ENCODE data around the gene KBTBD8.
A peak's percentile ranks its signal among the peaks of the same experiment; 100 is the strongest.

KBTBD8 gene, protein sequence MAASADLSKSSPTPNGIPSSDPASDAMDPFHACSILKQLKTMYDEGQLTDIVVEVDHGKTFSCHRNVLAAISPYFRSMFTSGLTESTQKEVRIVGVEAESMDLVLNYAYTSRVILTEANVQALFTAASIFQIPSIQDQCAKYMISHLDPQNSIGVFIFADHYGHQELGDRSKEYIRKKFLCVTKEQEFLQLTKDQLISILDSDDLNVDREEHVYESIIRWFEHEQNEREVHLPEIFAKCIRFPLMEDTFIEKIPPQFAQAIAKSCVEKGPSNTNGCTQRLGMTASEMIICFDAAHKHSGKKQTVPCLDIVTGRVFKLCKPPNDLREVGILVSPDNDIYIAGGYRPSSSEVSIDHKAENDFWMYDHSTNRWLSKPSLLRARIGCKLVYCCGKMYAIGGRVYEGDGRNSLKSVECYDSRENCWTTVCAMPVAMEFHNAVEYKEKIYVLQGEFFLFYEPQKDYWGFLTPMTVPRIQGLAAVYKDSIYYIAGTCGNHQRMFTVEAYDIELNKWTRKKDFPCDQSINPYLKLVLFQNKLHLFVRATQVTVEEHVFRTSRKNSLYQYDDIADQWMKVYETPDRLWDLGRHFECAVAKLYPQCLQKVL

DNA sequence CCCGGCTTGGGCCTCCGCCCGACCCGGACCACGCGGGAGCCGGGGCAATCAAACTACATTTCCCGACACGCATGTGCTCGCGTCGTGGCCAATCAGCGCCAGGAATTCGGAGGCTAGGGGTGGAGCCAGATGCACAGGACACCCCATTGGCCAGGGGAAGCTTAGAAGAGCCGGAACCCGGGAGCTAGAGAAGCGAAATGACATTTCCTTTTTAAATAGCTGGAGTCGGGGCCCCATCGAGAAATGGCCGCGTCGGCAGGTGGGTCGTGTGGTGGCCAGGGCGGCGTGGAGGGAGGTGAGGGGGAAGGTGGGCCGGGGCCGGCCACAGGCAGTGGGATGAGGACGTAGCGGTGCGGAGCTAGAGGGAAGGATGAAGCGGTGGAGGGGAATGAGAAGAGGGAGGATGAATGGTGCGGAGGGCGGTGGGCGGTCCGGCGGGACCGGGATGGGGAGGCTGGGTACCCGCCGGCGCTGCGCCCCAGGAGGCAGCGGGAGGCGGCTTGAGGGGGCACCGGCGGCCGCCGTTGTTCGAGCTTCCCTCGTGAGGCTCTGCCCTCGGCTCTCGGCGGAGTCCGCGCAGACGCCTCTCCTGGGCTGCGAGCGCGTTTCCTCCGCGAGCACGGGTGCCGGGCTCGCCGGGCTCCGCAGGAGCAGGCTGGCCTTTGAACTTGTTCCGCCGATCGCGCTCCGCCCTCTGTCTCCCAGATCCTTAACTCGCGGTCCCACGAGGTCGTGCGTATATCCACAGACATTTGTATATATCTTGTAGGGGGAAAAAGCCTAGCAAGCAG lies at the start of gene KBTBD8:
TSS of gene KBTBD8 (plus strand) at position 195 of the 791 bp plus-strand sequence. CDS start at position 244, 49 bp downstream.
- peak; percentile 69 for DNase-seq

DNA sequence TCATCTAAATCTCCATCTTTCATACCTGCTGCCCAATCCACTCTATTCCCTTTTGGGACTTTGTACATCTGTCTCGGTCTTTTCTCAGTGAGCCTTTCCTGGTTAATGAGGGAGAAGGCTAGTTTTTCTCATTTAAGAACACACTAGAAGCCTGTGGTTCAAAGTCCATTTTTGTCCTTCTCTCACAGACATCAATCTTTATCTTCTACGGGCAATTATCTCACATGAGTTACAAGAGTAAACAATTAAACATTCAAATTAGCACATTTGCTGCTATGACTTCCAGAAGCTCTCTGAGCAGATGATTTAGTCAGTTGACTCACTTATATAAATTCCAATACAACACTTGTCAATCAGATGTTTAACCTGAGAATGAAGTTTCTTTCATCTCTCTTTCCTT lies 49.3 kb upstream of the KBTBD8 start:
- no peak for DNase-seq

DNA sequence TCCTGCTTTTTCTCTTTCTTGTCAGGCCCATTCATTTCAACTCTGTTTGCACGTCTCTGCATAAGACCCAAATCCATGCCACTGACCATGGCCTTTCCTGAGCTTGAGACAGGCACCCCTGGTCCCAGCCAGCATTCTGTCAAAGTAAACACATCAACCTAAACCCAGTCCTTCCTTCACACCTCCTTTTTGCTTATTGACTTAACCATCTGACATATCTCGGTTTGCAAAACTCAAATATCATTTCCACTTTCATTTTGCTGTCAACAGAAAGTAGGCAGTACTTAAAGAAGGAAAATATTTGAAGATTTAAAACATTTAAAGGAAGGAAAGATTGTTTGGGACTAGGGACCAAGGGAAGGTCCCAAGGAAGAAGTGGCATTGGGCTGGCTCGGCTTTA lies 48.2 kb upstream of the KBTBD8 start:
- no peak for DNase-seq

DNA sequence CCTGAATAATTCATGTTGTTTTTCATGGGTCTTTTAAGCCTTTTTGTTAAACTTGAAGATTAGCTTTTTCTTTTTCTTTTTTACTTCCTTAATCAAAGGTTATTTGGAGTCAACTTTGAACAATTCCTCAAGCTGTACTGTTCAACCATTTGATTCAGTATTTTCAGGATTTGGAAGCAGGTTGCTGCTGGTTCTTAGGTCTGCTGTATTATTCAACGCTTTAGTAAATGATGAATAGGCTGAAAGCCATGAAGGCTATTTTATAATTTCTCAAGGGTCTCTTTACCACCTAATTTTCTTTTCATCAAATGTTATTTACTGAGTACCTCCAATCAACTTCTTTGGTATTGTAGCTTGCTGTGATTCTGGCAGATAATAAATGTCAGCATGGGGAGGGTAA lies 45.8 kb upstream of the KBTBD8 start:
- DNase-seq, result no peak

DNA sequence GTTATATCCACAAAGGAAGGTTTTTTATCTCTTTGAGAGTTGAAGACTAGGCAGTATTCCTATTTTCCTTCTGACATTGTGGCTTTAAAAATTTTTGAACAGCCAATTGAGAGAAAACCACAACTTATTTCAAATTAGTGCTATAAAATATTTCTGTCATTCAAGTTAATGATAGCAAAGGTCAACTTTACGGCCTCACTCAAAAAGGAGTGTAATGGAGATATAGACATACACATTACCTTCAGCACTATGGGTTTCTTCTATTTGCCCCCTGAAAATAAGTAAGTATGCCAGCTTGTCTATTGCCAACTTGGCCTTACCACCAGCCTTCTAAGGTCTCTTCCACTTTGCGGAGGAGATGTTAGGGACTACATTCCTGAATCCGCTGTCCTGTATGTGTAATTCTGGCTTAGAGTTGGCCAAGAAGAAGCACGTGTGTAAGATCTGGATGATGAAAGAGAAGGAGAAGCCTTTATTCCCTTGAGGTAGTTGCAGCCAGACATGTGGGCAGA lies 44.1 kb upstream of the KBTBD8 start:
- DNase-seq, result no peak

DNA sequence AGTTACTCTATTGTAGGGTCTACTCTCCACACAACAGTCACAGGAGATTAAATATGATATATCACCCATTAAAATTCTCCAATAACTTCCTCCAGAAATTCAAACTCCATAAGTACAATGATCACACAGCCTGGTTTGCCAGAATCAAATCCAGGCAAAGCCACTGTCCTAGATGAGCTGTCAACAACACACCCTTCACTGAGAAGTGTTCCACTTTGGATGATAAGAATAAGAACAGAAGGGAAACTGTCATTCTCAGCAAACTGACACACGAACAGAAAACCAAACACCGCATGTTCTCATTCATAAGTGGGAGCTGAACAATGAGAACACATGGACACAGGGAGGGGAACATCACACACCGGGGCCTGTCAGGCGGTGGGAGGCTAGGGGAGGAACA lies 41.4 kb upstream of the KBTBD8 start:
- DNase-seq, result no peak

DNA sequence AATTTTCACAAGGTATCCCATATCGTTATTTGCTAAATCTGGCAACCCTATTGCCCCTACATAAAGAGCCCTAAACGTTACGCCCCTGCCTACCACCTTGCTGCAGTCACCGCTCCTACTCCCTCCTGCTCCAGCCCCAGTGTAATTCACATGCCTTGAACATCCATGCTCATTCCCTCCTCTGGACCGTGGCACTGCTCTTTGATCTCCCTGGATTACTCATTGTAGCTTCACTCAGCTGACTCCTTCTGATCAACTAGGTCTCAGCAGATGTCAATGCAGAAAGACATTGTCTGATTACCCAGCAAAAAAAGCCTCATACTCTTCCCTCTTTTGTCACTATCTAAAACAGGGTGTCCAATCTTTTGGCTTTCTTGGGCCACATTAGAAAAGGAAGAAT lies 40.7 kb upstream of the KBTBD8 start:
- no peak for DNase-seq

DNA sequence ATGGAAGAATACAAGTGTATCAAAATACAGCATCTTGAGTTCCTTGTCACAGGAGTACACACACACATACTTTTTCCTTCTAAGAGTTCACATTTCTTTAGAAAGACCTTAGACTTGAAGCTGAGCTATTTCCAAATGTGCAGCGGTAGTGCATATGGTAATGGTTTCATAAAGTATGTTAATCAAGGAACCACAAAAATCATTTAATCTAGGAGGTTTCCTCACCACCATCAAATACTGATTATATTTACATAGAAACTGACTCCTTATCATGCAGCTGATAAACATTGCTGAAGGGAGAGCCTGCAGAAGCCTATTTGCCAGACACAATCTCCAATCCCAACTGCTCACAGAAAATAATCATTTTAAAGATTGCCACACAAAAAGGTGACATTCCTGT lies 40.0 kb upstream of the KBTBD8 start:
- DNase-seq, result no peak

DNA sequence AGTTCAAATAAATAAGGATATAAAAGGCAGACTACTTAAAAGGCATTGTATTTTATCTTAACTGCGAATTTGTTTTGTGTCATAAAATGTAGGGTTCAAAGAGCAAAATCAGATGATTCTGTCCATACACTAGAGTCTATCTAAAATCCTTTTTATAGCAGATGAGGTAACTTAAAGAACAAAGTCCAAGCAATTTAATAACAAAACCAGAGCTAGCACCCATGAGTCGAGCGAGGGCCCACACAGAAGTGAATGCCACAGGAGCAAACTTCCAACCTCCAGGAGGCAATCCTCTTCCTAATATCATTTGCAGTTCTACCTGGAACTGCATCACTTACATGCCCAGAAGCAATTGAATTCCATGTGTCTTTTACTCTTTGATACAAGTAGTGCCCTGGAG lies 35.4 kb upstream of the KBTBD8 start:
- no peak for DNase-seq

DNA sequence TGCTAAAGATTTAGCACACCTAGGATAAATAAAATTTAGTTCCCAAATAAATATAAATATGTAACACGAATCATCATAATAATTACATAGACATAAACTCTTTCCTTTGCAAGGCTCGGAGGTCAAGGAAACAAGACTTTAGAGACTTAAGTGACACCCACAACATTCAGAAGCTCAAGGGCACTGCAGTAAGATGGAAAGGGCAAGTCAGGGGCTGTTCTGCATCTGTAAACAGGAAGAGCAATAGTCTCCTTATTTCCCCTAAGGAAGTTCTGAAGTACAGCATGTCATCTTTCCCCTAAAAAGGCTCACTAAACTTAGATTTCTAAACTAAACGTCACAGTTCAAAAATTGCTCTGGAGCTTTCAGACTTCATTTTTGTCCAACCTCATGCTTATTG lies 26.9 kb upstream of the KBTBD8 start:
- DNase-seq, result no peak

DNA sequence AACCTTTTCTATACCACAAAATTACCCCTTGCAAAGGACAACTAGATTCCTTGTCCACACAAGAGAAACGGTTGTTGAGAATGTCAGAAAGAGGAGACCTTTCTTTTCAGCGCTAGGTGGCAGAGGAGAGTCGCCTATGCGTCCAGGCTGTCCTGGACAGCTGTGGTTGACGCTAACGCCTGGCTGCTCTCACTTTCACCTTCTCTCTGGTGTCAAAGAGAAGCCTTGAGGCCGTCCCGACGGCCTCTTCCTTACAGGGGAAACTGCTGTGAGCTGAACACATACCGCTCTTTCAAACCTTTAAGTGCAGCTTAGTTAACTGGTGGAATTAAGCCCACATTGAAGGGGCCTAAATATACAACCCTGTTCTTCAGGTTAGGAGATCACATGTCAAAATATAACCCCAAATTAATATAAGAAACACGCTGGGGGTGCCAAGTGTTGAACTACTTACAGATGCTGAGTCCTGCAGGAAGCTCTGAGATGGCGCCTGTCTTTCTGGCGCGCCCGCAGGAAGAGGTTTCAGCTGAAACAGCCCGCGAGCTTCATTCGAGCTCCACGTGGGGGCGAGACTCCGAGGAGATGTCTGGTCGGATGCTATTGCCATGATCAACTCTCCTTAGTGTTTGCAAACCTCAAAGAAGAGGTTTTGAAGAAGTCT lies 26.1 kb upstream of the KBTBD8 start:
- DNase-seq, result no peak

DNA sequence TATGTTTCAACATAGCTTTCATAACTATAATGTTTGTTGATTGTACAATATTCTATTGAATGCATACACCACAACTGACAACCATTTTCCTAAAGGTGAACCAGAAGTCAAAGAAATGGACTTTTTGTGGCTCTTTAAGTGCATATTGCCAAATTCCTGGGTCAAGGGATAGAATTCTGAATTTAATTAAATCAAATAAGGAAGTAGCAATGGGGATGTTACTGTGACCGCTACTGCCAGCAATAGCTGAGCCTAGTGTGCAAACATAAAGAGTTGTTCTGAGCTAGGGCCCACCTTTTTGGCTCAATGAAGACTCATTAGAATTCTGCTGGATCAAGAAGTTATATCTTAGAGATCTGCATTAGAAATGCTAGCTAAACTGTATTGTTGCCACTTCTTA lies 17.3 kb upstream of the KBTBD8 start:
- no peak for DNase-seq

DNA sequence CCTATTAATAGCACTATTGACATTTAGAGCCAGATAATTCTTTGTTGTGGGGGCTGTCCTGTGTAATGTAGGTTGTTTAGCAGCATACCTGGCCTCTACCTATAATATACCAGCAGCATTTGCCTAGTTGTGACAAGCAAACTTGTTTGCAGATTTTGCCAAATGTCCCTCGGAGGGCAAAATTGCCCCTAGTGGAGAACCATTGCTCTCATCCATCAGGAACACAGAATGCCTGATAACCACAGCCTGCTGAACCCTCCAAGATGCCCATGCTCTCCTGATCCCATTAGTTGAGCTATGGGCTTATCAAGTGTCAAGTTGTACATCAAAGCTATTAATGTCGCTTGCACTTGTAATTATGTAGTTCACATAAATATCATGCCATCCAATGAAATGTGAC lies 15.0 kb upstream of the KBTBD8 start:
- DNase-seq, result no peak

DNA sequence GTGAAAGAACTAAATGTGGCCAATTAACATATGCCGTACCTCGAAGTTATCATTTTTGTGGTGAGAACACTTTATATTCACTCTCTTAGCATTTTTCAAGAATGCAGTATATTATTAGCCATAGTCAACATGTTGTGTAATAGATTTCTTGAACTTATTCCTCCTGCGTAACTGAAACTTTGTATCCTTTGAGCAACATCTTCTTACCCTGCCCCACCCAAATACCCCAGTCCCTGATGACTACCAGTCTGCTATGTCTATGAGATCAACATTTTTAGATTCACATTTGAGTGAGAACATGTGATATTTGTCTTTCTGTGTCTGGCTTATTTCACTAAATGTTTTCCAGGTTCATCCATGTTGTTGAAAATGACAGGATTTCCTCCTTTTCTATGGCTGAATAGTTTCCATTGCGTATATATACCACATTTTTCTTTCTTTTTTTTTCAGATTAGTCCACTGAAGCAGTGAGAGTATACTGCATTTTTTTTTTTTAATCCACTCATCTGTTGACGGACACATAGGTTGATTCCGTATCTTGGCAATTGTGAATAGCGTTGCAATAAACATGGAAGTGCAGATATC lies 12.7 kb upstream of the KBTBD8 start:
- DNase-seq, result no peak

DNA sequence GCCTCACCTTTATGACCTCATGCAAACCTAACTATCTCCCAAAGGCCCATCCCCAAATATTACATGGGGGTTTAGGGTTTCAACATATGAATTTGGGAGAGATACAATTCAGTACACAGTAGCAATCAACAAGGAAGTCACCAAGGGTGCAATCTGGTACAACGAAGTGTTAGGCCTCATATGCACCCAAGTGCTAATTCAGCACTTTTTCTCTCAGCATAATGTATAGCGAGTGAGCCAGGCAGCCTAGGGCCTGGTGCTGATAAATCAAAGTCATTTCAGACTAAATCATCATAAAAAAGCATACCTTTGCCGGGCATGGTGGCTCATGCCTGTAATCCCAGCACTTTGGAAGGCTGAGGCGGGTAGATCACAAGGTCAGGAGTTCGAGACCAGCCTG lies 11.7 kb upstream of the KBTBD8 start:
- no peak for DNase-seq

DNA sequence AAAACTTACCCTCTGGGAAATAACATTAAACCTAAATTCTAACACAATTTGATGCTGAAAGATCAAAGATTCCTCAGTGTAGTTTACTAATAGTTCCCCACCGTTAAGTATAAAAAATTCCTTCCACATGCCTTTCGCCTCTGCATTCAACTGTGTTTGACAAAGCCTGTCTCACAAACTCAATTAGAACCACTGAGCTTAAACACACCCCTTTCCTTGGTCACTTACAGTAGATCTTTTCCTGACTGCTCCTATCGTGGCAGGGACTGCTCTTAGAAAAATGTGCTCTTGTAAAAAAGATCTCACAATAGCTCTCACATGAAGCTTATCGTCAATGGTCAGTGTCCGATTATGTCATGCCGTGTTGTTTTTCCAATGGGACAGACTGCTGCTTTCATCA lies 8.9 kb upstream of the KBTBD8 start:
- no peak for DNase-seq

DNA sequence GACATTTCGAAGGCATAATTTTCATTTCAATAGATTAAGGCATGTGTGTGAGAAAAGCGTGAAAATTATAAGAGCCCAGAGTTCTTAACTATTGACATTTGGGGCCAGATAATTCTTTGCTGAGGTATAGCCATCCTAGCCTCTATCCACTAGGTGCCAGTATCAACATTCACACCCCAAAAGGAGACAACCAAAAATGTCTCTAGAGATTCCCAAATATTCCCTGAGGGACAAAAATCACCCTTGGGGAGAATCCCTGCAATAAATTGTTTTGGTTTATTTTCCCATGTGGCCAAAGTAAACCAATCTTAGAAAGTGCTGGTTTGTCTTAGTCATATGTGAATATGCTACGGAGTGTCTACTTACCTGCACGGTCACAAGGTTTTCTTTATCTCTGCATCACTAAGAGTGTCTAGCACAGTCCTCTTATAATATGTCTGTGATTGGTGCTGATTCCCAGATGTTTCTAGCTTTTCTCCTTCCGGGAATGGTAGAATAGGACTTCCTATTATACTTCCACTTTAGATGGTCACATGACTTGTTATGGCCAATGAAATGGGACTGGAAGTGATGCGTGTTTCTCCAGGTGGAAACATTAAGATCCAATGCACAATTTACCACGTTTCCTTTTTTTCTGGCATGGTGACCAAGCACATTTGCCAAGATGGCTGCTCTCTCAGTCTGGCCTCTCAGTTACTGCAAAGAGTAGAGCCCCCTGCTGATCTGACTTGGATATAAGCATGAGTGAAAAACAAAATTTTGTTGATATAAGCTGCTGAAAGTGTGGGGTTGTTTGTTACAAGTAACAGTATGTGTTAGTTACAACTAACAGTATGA lies 8.0 kb upstream of the KBTBD8 start:
- no peak for DNase-seq

DNA sequence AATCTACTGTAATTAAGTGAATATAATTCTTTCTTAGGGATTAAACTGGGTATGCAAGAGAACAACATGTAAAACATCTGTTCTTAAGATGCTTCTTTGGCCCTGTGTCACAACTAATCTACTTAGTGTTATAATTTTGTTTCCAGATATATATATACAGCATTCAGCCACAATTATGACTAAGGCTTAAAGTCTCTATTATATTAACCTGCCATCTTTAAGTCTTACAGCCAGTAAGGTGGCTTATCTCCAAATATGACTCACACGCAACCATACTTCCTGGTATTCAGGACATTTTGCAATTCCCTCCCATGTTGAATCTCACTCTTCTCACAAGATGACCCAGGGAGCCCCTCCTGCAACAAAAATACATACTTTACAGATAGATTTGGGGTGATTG lies 6.6 kb upstream of the KBTBD8 start:
- no peak for DNase-seq

DNA sequence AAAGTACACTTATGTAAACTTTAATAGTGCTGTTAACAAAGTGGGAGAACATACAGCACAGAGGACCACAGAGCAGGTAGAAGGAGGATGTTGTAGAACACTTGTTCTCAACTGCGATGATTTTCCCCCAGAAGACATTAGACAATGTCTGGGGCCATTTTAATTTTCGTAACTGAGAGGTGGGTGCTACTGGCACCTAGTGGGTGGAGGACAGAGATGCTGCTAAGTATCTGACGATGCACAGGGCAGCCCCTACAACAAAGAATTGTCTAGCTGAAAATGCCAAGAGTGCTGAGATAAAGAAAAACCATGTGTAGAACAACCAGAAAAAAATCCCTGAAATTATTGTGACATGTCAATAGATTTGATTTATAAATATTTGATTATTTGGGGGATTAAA lies 5.0 kb upstream of the KBTBD8 start:
- DNase-seq, result no peak

DNA sequence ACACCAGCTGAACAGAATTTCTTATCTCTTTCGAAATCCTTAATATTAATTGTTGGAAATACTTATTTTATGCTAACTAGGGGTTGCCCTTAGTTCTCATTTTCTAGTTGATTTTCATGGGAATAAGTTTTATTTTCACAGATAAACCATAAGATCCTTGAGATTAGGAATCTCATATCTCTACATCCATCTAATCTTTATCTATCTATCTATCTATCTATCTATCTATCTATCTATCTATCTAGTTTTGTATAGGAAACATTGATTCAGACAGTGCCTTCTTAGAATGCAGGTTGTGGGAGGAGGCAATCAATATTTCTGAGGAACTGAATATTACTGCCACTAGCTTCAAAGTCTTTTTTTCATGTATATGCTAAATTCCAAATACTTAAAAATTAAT lies 3.5 kb upstream of the KBTBD8 start:
- DNase-seq, result no peak

DNA sequence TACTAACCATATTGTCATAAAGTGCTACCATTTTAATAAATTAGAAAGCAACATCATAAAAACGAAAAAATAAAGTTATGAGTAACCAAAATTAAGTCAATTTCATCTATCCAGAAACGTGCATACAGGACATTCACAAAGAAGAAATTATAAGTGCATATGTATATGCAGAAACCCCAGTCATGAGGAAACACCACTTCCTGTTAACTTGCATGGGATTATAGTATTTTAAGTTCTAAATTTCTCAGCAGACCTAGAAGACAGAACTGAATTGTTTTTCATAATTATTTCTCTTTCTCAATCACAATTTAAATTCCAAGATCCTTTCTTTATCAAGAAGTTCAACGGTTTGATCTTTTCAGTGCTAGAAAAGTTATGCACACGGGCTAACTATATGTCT lies 1.4 kb upstream of the KBTBD8 start:
- no peak for DNase-seq

DNA sequence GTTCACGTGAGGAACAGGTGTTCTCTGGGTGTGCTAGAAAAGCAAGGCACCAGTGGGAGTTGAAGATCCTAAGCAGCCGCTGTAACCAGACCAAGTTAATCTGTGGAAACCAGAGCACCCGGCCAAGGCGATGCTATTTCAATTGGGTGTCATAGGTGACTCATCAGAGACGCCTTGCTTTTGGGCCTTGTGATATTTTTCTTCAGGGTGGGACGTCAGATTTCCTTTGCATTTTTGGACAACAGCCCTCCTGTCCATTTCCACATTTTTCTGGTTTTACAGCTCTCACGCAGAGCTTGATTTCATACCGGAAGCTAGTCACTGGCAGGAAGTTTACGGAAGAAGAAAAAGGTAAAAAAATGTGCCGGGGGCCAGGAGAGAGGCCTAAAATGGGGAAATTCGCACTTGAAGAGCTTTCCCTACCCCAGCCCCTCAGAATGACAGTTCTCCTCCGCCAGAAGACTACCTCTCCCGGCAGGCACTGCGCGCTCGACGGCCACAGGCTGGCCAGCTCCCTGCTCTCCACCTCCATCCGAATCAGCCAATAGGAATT lies 471 bp upstream of the KBTBD8 start:
- no peak for DNase-seq

Data from NCI-H1694 (cell line).